Measurements from ENCODE around the gene C21orf91.

C21orf91 gene

DNA sequence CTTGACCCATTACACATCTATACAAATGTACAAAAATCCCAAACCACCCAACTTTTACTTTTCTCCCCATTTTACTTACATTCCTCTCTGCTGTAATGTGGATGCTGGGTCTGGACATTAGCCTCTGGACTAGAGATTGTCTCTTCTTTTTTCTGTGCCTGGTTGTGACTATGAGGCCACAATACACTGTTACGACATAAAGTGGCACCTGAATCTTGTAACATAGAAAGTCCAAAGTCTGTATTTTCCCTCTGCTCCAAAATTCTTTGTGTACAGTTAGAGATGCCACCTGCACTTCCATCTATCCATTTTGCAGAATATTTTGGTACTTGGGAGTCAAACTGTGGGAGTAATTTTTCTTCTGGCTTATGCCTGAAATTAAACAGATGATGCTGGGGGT lies 22.7 kb downstream of the C21orf91 start:
- ChIA-PET CTCF (interaction anchor here (2.7 kb wide), 1 partner anchor 15 kb away, joined by 8 read pairs; no protein-coding TSS in a partner anchor), POLR2A (no interaction called here)
- no peak for DNase-seq (ENCODE audit: extremely low spot score)
- no peak for TF ChIP-seq CTCF (IDR thresholded peaks at IDR 0.05; ENCODE audit: control extremely low read depth, extremely low read depth, low read depth, missing control alignments)

DNA sequence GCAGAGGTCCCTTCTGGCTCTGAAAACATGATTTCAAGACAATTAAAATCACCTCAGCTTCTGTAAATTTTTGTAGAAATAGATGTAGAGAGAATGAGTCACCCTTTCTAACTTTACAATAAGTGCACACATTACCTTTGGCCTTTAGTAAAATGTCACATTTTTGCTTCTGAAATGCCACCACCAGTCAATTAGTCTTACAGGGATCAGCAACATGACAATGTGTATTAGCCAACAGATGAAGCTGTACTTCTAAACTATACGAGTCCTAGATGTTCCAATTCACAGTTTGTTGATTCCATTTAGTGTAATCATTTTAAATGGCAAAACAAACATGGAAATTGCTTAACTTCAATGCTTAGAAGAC lies 23.1 kb downstream of the C21orf91 start:
- DNase-seq (ENCODE audit: extremely low spot score) = no peak
- POLR2A ChIA-PET = no interaction called here
- no peak for TF ChIP-seq CTCF (IDR thresholded peaks at IDR 0.05; ENCODE audit: control extremely low read depth, extremely low read depth, low read depth, missing control alignments)
- CTCF ChIA-PET = interaction anchor here (1.0 to 2.7 kb wide), 3 partner anchors 15 to 20 kb away, joined by 3 to 8 read pairs (median 6); no protein-coding TSS in a partner anchor

DNA sequence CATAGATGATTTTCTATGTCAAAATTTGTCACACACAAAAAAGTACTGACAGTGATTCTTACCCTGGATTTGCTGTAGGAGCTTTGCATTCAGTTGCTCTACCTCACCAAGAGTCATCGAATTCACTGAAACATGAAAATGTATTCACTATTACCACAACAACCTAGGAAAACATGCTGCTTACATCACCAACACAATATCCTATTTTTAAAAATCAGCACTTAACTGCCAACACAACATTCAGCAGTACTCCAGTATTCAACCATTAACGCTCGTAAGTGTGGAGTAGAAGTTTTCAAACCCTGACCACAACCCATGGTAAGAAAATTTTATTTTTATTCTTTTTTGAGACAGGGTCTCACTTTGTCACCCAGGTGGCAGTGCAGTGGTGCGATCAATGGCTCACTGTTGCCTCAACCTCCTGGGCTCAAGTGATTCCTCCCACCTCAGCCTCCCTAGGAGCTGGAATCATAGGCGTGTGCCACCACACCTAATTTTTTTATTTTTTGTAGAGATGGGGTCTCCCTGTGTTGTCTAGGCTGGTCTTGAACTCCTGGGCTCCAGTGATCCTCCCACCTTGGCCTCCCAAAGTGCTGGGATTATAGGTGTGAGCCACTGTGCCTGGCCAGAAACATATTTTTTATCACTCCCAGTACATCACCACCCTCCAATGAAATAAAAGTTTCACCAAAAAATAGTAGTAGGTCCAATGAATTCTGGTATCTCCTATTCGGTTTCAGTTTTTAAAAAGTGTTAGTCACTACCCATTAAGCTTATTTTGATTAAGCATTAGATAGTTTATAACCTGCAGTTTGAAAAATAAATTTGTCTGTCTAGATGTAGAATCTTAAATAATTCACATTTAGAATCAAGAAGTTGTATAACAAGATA lies 23.8 kb downstream of the C21orf91 start:
- ChIA-PET CTCF (interaction anchor here (1.0 to 2.7 kb wide), 5 partner anchors 9 to 21 kb away, joined by 3 to 8 read pairs (median 6); no protein-coding TSS in a partner anchor), POLR2A (no interaction called here)
- DNase-seq (ENCODE audit: extremely low spot score) = no peak
- no peak for TF ChIP-seq CTCF (IDR thresholded peaks at IDR 0.05; ENCODE audit: control extremely low read depth, extremely low read depth, low read depth, missing control alignments)

GRCh38 chr21:17794518-17795145 lies 24.5 kb downstream of the C21orf91 start:
- TF ChIP-seq CTCF (IDR thresholded peaks at IDR 0.05; ENCODE audit: control extremely low read depth, extremely low read depth, low read depth, missing control alignments) = no peak
- DNase-seq (ENCODE audit: extremely low spot score) = no peak
- CTCF ChIA-PET = interaction anchor here (0.9 to 2.7 kb wide), 6 partner anchors 10 to 22 kb away, joined by 3 to 8 read pairs (median 4); no protein-coding TSS in a partner anchor
- POLR2A ChIA-PET = no interaction called here

GRCh38 chr21:17793246-17794123 lies 25.7 kb downstream of the C21orf91 start:
- no peak for DNase-seq (ENCODE audit: extremely low spot score)
- CTCF ChIA-PET = interaction anchor here (0.9 to 2.7 kb wide), 4 partner anchors 12 to 23 kb away, joined by 3 to 8 read pairs (median 4); no protein-coding TSS in a partner anchor
- TF ChIP-seq CTCF (IDR thresholded peaks at IDR 0.05; ENCODE audit: control extremely low read depth, extremely low read depth, low read depth, missing control alignments) = no peak
- POLR2A ChIA-PET = no interaction called here

DNA sequence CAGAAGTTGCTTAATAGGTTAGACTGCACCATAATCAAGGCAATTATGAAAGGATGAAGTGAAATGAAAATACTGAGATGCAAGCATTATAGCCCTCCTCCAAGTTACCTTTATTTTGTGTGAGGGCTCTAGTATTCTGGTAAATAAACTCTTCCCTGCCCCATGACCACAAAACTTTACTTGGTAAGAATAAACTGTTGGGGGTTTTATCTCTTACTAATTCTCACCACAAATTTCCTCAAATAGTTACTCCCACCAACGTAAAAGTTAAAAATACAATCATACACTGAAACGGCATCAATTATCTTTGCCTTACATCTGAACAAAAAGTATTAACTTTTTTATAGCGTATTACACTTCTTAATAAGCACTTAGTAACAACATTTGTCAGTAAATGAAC lies 29.5 kb downstream of the C21orf91 start:
- no peak for DNase-seq (ENCODE audit: extremely low spot score)
- TF ChIP-seq CTCF (IDR thresholded peaks at IDR 0.05; ENCODE audit: control extremely low read depth, extremely low read depth, low read depth, missing control alignments) = no peak
- CTCF ChIA-PET = interaction anchor here (2.5 kb wide), 1 partner anchor 13 kb away, joined by 6 read pairs; no protein-coding TSS in a partner anchor
- POLR2A ChIA-PET = no interaction called here
